Sigmoid colon (tissue), 4 donors: ENCODE data around the gene USF1.

Source experiments
- CTCF ChIP-seq, 4 experiments: fragments of 450-650 bp in 3 of 4; fragments of 200-600 bp in 1 of 4; IDR thresholded peaks; one replicate each; pipeline ENCODE4 v1.5.1; 2016 to 2019; ENCODE audit warnings: antibody characterized with exemption in 4 of 4, mild to moderate bottlenecking in 3 of 4, moderate library complexity in 2 of 4
- EP300 ChIP-seq, 4 donors: sonication (generic); formaldehyde crosslinking; IDR thresholded peaks; one replicate each; pipeline ENCODE4 v1.6.1; 2017; ENCODE audit warnings: antibody characterized with exemption in 4 of 4
- POLR2A ChIP-seq, 2 donors: fragments of 450-650 bp; IDR thresholded peaks; one replicate each; pipeline ENCODE4 v1.6.1; 2016; ENCODE audit warnings: antibody characterized with exemption in 2 of 2, mild to moderate bottlenecking in 2 of 2, moderate library complexity in 2 of 2
- POLR2AphosphoS5 ChIP-seq, 4 donors: sonication (generic); formaldehyde crosslinking; IDR thresholded peaks; one replicate each; pipeline ENCODE4 v1.6.1; 2017; ENCODE audit warnings: antibody characterized with exemption in 4 of 4

- no peak for TF ChIP-seq CTCF (IDR thresholded peaks at IDR 0.05)
- TF ChIP-seq EP300 (IDR thresholded peaks at IDR 0.05): no peak
- no peak for TF ChIP-seq POLR2AphosphoS5 (IDR thresholded peaks at IDR 0.05)
- no peak for TF ChIP-seq POLR2A (IDR thresholded peaks at IDR 0.05)
Measured at GRCh38 chr1:160996178-160996577, 49.6 kb downstream of the USF1 start.
